Gastroesophageal sphincter (tissue), 3 donors: ENCODE results near the gene NEUROD2.

Source experiments
- CTCF ChIP-seq, 4 experiments: fragments of 200-600 bp in 2 of 4; fragments of 450-650 bp in 2 of 4; sonication (generic) in 1 of 4; IDR thresholded peaks; one replicate each; pipeline ENCODE4 v1.5.1; 2017 to 2019; ENCODE audit warnings: antibody characterized with exemption in 4 of 4, mild to moderate bottlenecking in 2 of 4, moderate library complexity in 2 of 4
- POLR2AphosphoS5 ChIP-seq: sonication (generic); formaldehyde crosslinking; IDR thresholded peaks from one replicate; pipeline ENCODE4 v1.6.1; 2017; ENCODE audit warnings: antibody characterized with exemption

DNA sequence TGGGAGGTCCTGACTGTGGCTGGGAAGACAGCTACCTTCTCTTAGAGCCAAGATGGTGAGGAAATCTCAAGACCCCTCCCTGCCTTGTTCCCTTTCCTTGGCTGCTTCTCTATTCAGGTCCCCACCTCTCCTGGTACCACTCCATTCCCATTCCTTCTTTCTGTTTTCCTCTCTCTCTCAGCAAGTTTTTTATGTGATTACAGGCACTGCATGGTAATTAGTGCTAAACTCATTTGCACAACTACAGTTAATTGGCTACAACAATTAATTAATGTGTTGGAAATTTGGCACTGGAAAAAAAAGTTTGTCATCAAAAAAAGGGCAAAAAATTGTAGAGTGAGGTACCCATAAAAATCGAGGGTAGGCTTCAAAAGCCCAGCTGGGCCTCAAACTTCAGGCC lies 45.3 kb downstream of the NEUROD2 start:
- TF ChIP-seq CTCF (IDR thresholded peaks at IDR 0.05), result no peak
- TF ChIP-seq POLR2AphosphoS5, result no peak
